MM.1S (cell line): ENCODE data around the gene SLC9A5.

ENCODE experiments used
- CTCF ChIP-seq: fragments of 300-600 bp; sonication (generic); IDR thresholded peaks from 2 replicates; pipeline ENCODE4 v1.5.1; 2016; ENCODE audit warnings: antibody characterized with exemption, low read length, mixed read lengths
- EZH2phosphoT487 ChIP-seq: fragments of 300-600 bp; sonication (generic); IDR thresholded peaks from 2 replicates; pipeline ENCODE4 v1.6.1; 2018; ENCODE audit warnings: antibody characterized with exemption, low read length

- TF ChIP-seq CTCF (no peak), EZH2phosphoT487 (no peak)
These were observed 8.0 kb downstream of the SLC9A5 start for GRCh38 chr16:67256701-67257230.
